CD4-positive, alpha-beta T cell treated with Interleukin-17A for 4 hours (primary cell): Measurements from ENCODE around the gene ADSL.

Experiments used
- DNase-seq: peaks from one replicate; pipeline ENCODE4 v3.0.0-alpha.2; 2020; ENCODE audit warnings: mixed read lengths

Gene ADSL

GRCh38 chr22:40328546-40329456, 17.5 kb upstream of the ADSL start:
- DNase-seq, result no peak

DNA sequence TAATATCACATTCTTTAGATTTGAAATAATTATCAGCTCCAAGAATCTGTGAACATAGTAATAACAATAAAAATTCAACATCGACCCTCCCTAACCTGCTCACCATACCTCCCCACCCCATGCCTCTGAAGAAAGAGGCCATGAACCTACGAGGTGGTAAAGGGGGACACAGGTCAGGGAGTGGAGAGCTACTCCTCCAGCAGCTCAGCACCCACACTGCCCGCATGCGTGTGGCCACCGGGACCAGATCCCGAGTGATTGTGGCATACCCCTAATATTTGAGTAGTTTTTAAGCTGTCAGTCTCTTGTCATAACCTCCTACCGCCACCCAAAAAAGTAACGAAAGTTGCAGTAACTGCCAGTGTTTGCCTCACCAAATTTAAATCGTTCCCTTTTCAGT, 16.8 kb upstream of the ADSL start:
- no peak for DNase-seq

- no peak for DNase-seq
Measured at GRCh38 chr22:40330086-40330485, 16.2 kb upstream of the ADSL start.

DNA sequence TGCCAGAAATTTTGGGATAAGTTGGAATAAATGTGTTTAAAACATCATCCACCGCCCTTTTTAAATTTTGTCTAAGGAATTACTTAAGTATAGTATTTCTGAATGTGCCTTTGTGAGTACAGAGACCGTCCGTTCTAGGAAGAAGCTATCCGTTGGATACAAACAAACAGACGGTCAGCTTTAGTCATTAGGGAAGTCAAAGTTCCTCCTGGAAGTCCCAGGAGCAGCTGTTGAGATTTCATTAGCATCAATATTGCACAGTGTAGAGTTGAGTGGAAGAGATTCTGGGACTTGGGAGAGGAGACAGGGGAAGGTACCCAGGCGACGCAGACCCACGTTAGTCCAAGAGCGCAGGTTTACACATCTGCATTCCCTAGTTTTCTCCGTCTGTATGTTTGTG, 15.7 kb upstream of the ADSL start:
- no peak for DNase-seq

GRCh38 chr22:40331706-40332105, 14.6 kb upstream of the ADSL start:
- no peak for DNase-seq

- peak; percentile 49 for DNase-seq
Measured at GRCh38 chr22:40332319-40332781, 13.9 kb upstream of the ADSL start.

- no peak for DNase-seq
Measured at GRCh38 chr22:40334060-40334459, 12.2 kb upstream of the ADSL start.

- DNase-seq, result no peak
Measured at GRCh38 chr22:40334899-40335298, 11.4 kb upstream of the ADSL start.

DNA sequence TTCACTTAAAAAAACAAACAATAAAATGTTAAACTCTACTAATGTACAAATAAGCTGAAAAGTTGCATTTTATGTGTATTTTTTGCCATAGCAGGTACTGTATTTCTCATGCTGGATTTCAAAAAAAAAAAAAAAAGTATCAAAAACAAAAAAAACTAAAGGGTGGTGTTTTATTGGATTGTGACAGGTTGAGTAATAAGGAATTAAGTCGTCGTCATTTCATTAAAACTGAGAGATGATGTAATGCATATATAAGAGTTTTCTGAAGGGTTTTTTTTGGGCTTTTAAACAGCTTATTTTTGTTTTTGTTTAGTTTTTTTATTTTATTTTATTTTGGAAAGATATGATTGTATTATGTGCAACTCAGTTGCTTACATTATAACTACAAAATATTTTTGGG, 10.9 kb upstream of the ADSL start:
- no peak for DNase-seq

DNA sequence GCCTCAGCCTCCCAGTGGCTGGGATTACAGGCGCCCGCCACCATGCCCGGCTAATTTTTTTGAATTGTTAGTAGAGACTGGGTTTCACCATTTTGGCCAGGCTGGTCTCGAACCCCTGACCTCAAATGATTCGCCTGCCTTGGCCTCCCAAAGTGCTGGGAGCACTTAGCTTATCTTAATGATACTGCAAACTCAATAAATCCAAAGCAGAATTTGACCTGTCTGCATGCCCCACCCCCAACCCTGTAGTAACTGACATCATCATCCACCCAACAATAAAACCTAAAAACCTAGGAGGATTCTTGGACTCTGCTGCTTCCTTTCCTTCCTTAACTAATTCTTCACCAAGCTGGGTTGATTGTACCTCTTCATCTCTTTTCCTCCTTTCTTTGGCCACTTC, 6.3 kb upstream of the ADSL start:
- no peak for DNase-seq

GRCh38 chr22:40341604-40342003, 4.7 kb upstream of the ADSL start:
- DNase-seq, result no peak

GRCh38 chr22:40342521-40342920, 3.8 kb upstream of the ADSL start:
- no peak for DNase-seq

DNA sequence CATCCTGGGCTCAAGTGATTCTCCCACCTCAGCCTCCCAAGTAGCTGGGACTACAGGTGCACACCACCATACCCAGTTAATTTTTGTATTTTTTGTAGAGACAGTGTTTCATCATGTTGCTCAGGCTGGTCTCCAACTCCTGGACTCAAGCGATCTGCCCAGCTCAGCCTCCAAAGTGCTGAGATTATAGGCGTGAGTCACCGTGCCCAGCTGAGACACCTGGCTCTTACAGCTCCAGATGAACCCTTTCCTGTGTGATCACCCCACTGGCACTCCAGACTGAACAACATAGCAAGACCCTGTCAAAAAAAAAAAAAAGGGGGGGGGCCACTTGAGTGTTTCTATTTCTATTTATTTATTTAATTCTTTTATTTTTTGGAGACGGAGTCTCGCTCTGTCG, 1.0 kb upstream of the ADSL start:
- peak; percentile 73 for DNase-seq

DNA sequence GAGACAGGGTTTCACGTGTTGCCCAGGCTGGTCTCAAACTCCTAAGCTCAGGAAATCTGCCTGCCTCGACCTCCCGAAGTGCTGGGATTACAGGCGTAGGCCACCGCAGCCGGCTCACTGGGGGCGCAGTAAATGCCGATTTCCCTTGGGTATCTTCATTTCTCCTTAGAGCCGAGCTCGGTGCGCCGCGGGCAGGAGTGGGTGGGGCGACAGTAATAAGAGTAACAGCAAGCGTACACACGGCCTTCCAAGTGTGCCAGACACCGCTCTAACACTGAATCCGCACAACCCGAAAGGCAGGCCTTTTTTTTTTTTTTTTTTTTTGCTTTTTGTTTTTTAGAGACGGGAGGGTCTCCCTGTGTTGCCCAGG, 500 bp upstream of the ADSL start:
- DNase-seq, result peak; percentile 68

DNA sequence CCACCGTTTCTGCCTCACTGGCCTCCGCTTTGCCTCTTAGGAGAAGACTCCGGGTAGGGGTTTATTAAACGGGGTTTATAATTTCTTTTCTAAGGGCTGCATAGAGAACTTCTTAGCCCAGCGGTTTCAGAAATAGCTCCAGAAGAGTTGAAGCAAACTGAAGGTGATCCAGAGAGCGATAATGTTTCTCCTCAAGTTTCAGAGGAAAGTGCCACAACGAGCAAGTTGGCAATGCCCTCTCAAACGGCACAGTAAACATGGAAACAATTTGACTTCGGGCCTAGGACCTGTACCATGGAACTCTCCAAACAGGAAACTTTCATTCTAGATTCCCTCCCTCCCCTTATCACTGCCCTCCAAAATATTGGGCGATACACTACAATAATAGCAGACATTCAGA, 1.0 kb downstream of the ADSL start:
- no peak for DNase-seq

- DNase-seq, result peak; percentile 78
Measured at GRCh38 chr22:40348025-40348658, 1.8 kb downstream of the ADSL start.

DNA sequence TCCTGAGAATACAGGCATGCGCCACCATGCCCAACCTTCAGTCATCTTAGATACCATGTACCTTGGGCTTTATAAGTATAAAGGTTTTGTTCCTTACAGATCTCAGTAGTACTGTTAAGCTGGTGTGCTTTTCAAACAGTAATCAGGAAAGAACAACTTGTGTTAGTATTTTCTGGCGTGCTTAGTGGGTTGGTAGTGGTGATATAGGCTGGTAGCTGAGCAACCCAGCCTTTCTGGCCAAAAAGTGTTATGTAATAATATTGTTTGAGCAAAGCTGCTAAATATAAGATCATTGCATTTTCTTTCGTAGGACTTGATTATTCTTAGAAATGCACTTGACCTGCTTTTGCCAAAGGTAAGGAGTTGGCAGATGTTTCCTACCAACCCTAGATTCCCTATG, 6.5 kb downstream of the ADSL start:
- no peak for DNase-seq

- no peak for DNase-seq
Measured at GRCh38 chr22:40361100-40361499, 14.8 kb downstream of the ADSL start.

DNA sequence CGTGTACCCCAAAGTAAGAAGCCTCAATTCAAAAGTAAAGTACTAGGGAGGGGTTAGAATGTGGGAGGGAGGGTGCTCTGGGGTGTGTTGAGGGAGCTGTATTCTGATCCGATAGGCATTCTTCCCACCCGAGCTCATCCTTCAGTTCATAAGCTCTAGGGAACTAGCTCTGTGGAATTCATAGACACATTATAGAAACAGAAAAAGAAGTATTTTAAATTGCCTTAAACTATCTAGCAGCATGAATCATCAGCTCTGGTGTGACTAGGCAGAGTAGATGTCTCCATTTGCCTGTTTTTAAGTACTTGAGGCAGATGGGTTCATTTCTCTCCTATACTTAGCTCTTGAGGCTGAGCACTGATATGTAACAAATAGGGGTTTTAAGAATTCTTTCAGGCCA, 16.8 kb downstream of the ADSL start:
- DNase-seq, result no peak

- no peak for DNase-seq
Measured at GRCh38 chr22:40364431-40364830, 18.1 kb downstream of the ADSL start.

- no peak for DNase-seq
Measured at GRCh38 chr22:40366068-40366467, 19.8 kb downstream of the ADSL start.

- DNase-seq, result no peak
Measured at GRCh38 chr22:40367342-40367741, 21.0 kb downstream of the ADSL start.

DNA sequence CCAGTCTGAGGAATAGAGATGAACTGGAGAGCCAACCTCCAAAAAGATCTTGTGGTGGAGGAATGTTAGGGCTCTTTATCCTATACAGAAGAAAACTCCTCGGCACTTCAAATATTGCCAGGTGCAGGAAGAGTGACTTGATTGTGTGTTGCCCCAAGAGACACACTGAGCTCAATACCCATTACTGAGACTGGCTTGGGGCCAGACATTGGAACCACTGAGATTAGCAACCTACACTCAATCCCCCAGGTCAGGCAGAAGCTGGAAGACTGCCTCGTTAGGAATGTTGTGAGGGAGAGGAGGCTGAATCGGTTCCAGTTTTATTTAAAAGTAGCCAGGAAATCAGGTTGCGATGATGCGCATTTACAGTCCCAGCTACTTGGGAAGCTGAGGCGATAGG, 21.7 kb downstream of the ADSL start:
- DNase-seq, result no peak

DNA sequence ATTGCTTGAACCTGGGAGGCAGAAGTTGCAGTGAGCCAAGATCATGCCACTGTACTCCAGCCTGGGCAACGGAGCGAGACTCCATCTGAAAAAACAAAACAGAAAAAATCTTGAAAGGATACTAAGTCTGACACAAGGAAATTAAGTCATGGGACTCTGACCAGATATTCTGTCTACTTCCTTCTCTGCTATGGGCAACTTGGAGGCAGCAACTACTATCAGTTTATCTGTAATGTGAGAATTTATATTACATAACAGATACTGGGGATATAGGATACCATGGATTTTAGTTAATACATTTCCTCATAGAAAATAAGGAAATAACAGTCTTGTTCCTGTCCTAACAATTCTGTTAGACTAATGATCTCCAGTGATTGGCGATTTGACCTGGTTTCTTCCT, 22.5 kb downstream of the ADSL start:
- DNase-seq, result no peak

GRCh38 chr22:40374567-40374966, 28.3 kb downstream of the ADSL start:
- DNase-seq, result no peak
